NB4 (cell line): ENCODE data around the gene SUGP2.

Source experiments
- CTCF ChIP-seq: IDR thresholded peaks from one replicate; pipeline ENCODE4 v1.5.1; 2012; ENCODE audit warnings: low read depth, low read length
- MAX ChIP-seq: IDR thresholded peaks from 2 replicates; pipeline ENCODE4 v1.6.1; 2011; ENCODE audit warnings: low read depth, low read length
- POLR2A ChIP-seq: IDR thresholded peaks from 2 replicates; pipeline ENCODE4 v1.6.1; 2011; ENCODE audit warnings: mild to moderate bottlenecking; ENCODE audit not compliant: insufficient read length; ENCODE audit errors: extremely low read depth

GRCh38 chr19:18969931-18970659, 63.2 kb downstream of the SUGP2 start:
- TF ChIP-seq CTCF (no peak), MAX (no peak), POLR2A (no peak)
